GM19023 (cell line): ENCODE results near the gene CCDC197.
A peak's percentile ranks its signal among the peaks of the same experiment; 100 is the strongest.

ENCODE experiments used
- ATAC-seq: cut with Tn5 transposase; IDR thresholded peaks from one replicate; pipeline ENCODE4 v1.9.1; 2021; ENCODE audit warnings: mild to moderate bottlenecking, moderate library complexity; ENCODE audit not compliant: unreplicated experiment

The CCDC197 gene

GRCh38 chr14:94054936-94055335 is 57.8 kb downstream of the CCDC197 start:
- no peak for ATAC-seq

GRCh38 chr14:94056579-94057308 is 59.6 kb downstream of the CCDC197 start:
- peak; percentile 84 for ATAC-seq

- no peak for ATAC-seq
These were observed 61.1 kb downstream of the CCDC197 start for GRCh38 chr14:94058128-94058673.
